Mucosa of descending colon (tissue), 3 donors: ENCODE data around the gene METTL24. TPM values are rescaled to one million over a fixed set of nuclear protein-coding genes. Genes with fewer than 3 reads are reported as not detected.

Experiments used
- ATAC-seq: fragments of 200-7000 bp; cut with Tn5 transposase; one replicate; pipeline ENCODE4 v1.9.1; 2020; ENCODE audit warnings: mild to moderate bottlenecking, moderate library complexity
- DNase-seq, 3 donors: peaks; one replicate each; pipeline ENCODE4 v3.0.0-alpha.2; 2020
- H3K36me3 ChIP-seq: fragments of 200-600 bp; one replicate; pipeline ENCODE4 v1.8.0; 2021; ENCODE audit warnings: low read depth, mild to moderate bottlenecking
- H3K4me1 ChIP-seq: fragments of 200-600 bp; one replicate; pipeline ENCODE4 v1.8.0; 2021; ENCODE audit warnings: low read depth, mild to moderate bottlenecking
- H3K4me3 ChIP-seq: fragments of 200-600 bp; one replicate; pipeline ENCODE4 v1.8.0; 2021; ENCODE audit warnings: mild to moderate bottlenecking
- H3K9me3 ChIP-seq: fragments of 200-600 bp; one replicate; pipeline ENCODE4 v1.8.0; 2021; ENCODE audit warnings: mild to moderate bottlenecking
- intact Hi-C, 2 donors: fragments of 100-400 bp; cut with DNase I in 1 of 2; cut with micrococcal nuclease in 1 of 2; formaldehyde crosslinking; loops; one replicate each; pipeline versions ENCODE4 v1.11.0 to v1.11.1; 2022; cut with DNase I, micrococcal nuclease
- total RNA-seq, 3 donors: library from RNA; stranded (reverse); fragmentation: NEBNext Ultra II Directional in 2 of 3; extraction: Animal tissue kit (Norgen Biotek cat#: 25700) in 2 of 3; gene quantifications; one replicate each; pipeline versions ENCODE4 v1.2.1 to v1.2.4, GENCODE V29; 2021 to 2023
- TF ChIP-seq, protein P1 (sequence below): fragments of 200-600 bp; IDR thresholded peaks from one replicate; pipeline ENCODE4 v1.8.0; 2022; ENCODE audit warnings: antibody characterized with exemption, mild to moderate bottlenecking
- donor health status: DM: no; HTN: no; CAD: no; lungs with moderate emphysema.
- donor health status: DM: no; HTN: no; CAD: no.
- donor health status: DM: no; HTN: yes; CAD: no.

Gene METTL24
- total RNA-seq, 3 donors from 2014 or later = 0.43 to 23.5 (median 1.2) TPM

- Histone ChIP-seq H3K4me1 (no peaks in the 10 kb centered on the region), H3K36me3 (no peaks in the 10 kb centered on the region), H3K9me3 (no peaks in the 10 kb centered on the region), H3K4me3 (no peak overlapping the region)
- TF ChIP-seq, protein P1, sequence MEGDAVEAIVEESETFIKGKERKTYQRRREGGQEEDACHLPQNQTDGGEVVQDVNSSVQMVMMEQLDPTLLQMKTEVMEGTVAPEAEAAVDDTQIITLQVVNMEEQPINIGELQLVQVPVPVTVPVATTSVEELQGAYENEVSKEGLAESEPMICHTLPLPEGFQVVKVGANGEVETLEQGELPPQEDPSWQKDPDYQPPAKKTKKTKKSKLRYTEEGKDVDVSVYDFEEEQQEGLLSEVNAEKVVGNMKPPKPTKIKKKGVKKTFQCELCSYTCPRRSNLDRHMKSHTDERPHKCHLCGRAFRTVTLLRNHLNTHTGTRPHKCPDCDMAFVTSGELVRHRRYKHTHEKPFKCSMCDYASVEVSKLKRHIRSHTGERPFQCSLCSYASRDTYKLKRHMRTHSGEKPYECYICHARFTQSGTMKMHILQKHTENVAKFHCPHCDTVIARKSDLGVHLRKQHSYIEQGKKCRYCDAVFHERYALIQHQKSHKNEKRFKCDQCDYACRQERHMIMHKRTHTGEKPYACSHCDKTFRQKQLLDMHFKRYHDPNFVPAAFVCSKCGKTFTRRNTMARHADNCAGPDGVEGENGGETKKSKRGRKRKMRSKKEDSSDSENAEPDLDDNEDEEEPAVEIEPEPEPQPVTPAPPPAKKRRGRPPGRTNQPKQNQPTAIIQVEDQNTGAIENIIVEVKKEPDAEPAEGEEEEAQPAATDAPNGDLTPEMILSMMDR = no peak
- no peak for ATAC-seq
- DNase-seq = no peak
- intact Hi-C loops = no loop called here
Measured at GRCh38 chr6:110341067-110341466, 17.1 kb downstream of the METTL24 start.

DNA sequence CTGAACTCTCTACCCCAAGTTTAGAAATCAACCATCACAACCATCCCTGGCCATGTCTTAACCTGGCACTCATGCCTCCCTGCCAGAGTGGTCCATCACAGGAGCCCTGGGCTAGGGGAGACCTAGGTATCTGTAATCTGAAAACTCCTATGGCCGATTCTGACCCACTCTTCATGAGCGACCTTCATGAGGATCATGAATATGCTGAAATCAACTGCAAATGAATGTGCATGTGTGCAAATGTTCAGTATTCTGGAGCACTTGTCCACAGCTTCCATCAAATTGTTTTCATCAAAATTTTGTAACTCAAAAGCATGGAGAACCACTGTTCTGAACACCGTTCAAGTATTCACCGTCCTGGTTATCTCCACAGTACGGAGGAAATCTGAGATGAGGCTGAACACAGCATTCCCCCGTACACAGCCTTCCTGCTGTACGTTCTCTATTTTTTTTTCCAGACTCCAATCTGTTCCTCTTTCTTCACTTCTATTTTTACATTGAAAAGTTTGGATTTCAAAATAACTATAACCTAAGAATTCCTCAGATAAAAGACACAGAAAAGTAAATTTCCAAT is 17.7 kb downstream of the METTL24 start:
- no peaks in the 10 kb centered on the region for H3K4me1 ChIP-seq

GRCh38 chr6:110338820-110339470 is 19.2 kb downstream of the METTL24 start:
- Histone ChIP-seq H3K4me3 (no peak overlapping the region), H3K36me3 (no peaks in the 10 kb centered on the region), H3K9me3 (no peaks in the 10 kb centered on the region), H3K4me1 (no peaks in the 10 kb centered on the region)
- TF ChIP-seq, protein P1 = no peak
- intact Hi-C loops = no loop called here
- no peak for ATAC-seq
- no peak for DNase-seq

More for the DNA sequence above, 17.7 kb downstream of the METTL24 start:
- no peak overlapping the region for H3K4me3 ChIP-seq
- no peak for ATAC-seq
- intact Hi-C loops = no loop called here
- TF ChIP-seq, protein P1 = no peak
- no peak for DNase-seq
- H3K9me3 ChIP-seq = no peaks in the 10 kb centered on the region
- no peaks in the 10 kb centered on the region for H3K36me3 ChIP-seq

- H3K4me1 ChIP-seq = no peaks in the 10 kb centered on the region
- H3K36me3 ChIP-seq = no peaks in the 10 kb centered on the region
- ATAC-seq (no peak), DNase-seq (no peak)
- no peaks in the 10 kb centered on the region for H3K9me3 ChIP-seq
- TF ChIP-seq, protein P1 = no peak
- intact Hi-C loops = no loop called here
- no peak overlapping the region for H3K4me3 ChIP-seq
Measured at GRCh38 chr6:110337486-110337885, 20.7 kb downstream of the METTL24 start.

DNA sequence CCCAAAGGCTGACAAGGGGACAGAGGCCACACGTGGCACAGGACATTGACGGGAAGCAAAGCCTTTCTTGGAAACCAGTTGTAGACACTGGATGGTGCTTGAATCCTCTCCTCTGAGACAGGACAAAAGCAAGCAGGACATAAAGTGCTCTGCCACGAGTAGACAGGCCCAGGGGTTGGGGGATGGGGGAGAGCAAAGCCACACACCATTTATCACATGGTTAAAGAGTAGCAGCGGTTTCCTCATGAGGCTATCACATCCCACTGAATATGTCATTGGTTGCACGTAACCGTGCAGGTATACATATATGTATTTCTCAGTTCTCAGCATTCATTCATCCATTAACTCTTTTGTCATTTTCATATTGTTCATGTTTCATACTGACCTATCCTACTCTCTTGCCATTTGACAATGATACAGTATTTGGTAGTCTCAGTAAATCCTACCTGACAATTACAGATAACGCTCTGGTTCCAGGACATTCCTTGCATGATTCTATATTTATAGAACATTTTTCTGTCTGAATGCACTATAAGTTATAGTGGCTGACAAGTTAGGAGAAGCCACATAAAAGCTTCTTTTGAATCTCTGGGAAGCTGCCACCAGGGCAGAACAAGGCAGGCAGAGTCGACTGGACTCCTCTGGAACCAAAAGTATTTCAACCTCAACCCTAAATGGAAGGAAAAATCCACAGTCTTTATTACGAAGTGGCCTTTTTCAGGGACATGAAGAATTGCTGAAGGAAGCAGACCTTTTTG is 23.5 kb downstream of the METTL24 start:
- TF ChIP-seq, protein P1 = no peak

More for the DNA sequence above, 23.5 kb downstream of the METTL24 start:
- ATAC-seq (no peak), DNase-seq (no peak)
- Histone ChIP-seq H3K4me3 (no peak overlapping the region), H3K9me3 (no peaks in the 10 kb centered on the region), H3K36me3 (no peaks in the 10 kb centered on the region), H3K4me1 (peaks cover 1% of the 10 kb centered on the region)
- intact Hi-C loops = no loop called here
